ENCODE measurements around the gene PAX8.
"Not testable (repeated sequence)": the region's sequence is repeated elsewhere in the genome, so short reads cannot be mapped to it uniquely, and the experiment has no call there.

Gene PAX8

DNA sequence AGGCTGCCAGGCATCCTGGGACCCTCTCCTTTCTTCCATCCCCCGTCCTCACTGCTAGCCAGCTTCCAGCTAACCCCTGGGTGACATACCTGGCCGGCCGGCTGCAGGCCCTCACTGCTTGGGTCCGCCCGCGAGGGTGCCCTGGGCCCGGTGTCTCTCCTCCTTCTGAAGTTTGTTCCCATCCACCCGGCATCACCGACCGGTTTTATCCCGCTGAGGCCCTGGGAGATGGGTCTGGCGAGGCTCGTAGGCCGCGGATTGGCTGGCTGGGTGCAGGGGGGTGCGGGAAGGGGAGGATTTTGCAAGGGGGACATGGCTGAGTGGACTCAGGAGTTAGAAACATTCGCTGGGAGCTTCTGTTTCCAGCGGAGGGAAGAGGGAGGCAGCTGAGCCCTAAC is at the start of gene PAX8:
TSS of gene PAX8 (minus strand) at position 180 of the 398 bp plus-strand sequence. CDS start 527 bp downstream, outside the sequence.
- H3K4me3 ChIP-seq = no peak within 1 kb of the TSS
- no peaks in the 10 kb centered on the region for H3K36me3 ChIP-seq (ENCODE audit: insufficient read depth, low read length)
- no peak within 1 kb of the TSS for H3K27ac ChIP-seq
- no peak for DNase-seq (ENCODE audit: low read depth, low spot score)
- TF ChIP-seq EZH2 (IDR thresholded peaks at IDR 0.05) (no peak), POLR2AphosphoS5 (IDR thresholded peaks at IDR 0.05; ENCODE audit: borderline replicate concordance, low read depth, low read length) (no peak), FOXP2 (optimal IDR thresholded peaks at IDR 0.05; ENCODE audit: control extremely low read depth, extremely low read length, insufficient read depth) (no peak)
- no peak within 1 kb of the TSS for H3K9ac ChIP-seq (ENCODE audit: insufficient read length)
- no peaks in the 10 kb centered on the region for H3K9me3 ChIP-seq (ENCODE audit: low read depth, low read length)

DNA sequence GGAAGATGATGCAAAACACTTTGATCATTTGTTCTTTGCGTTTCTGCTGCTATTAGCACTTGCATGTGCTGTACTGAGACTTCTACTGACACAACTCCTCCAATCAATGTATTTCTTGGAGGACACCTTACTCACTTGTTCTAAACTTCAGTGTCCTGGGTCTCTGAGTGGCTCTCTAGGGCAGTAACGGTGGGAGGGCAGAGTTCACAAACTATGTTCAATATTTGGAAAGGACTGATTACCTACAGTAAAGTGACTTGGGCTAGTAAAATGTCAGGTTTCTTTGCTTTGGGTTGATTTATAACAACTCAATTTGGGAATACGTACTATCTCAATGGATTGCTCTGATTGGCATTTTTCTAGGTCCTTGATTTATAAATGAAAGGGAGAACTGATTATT is 49.3 kb upstream of the PAX8 start:
- H3K9ac ChIP-seq (ENCODE audit: insufficient read length) = no peak overlapping the region
- no peak for DNase-seq (ENCODE audit: low read depth, low spot score)
- no peaks in the 10 kb centered on the region for H3K36me3 ChIP-seq (ENCODE audit: insufficient read depth, low read length)
- no peak overlapping the region for H3K27ac ChIP-seq
- TF ChIP-seq FOXP2 (optimal IDR thresholded peaks at IDR 0.05; ENCODE audit: control extremely low read depth, extremely low read length, insufficient read depth) (no peak), EZH2 (IDR thresholded peaks at IDR 0.05) (no peak), POLR2AphosphoS5 (IDR thresholded peaks at IDR 0.05; ENCODE audit: borderline replicate concordance, low read depth, low read length) (no peak)
- H3K9me3 ChIP-seq (ENCODE audit: low read depth, low read length) = no peaks in the 10 kb centered on the region
- H3K4me3 ChIP-seq = no peak overlapping the region

DNA sequence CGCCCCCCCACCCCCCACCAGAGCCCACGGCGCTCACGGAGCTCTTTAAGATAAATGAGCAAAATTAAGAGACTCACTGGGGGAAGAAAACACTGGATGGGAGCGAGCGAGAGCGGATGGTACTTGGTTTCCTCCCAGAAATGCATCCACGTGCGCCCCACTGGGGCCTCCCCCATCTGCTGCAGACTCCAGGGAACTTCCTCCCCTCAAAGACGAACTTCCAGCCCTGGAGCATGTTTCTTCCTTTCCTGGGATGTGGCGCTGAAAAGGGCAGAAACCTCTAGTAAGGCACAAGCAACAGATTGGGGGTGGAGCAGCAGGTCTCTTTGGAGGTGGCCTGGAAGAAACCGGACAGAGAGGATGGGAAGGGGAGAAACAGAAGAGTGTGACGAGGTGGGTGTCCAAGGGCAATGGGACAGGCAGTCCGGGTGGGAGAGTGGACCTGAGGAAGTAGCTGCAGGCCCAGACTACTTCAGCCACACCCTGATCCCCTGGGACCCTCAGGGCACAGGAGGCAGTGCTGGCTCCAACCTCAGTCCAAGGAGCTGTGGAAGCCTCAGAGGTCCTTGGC is 46.5 kb upstream of the PAX8 start:
- peak overlapping the region; percentile 79 for H3K4me3 ChIP-seq
- not testable (repeated sequence) for DNase-seq (ENCODE audit: low read depth, low spot score); H3K36me3 ChIP-seq (ENCODE audit: insufficient read depth, low read length); H3K9ac ChIP-seq (ENCODE audit: insufficient read length); H3K9me3 ChIP-seq (ENCODE audit: low read depth, low read length); H3K27ac ChIP-seq

DNA sequence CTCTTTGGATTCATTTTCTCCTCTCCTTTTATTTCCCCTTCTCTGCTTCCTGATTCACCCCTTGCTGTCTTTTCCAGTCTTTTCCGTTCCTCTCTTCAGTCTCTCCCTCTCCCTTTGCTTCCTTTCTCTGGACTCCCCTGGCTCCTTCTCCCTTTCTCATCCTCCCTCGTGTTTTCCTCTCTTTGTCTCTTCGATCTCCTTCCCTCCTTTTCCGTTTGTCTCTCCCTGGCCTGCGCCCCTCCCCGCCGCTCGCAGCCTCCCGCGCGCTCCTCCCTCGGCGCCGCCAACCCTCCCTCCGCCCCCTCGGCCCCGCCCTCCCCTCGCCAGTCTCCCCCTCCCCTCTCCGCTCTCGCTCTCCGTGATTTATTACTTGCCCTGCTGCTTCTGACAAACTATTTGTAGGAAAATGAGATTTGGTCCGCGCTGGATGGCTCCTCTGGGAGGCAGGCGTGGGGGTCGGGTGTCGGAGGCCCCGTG is 46.0 kb upstream of the PAX8 start:
- no peaks in the 10 kb centered on the region for H3K36me3 ChIP-seq (ENCODE audit: insufficient read depth, low read length)
- peak overlapping the region; percentile 79 for H3K4me3 ChIP-seq
- H3K27ac ChIP-seq = no peak overlapping the region
- no peaks in the 10 kb centered on the region for H3K9me3 ChIP-seq (ENCODE audit: low read depth, low read length)
- H3K9ac ChIP-seq (ENCODE audit: insufficient read length) = no peak overlapping the region
- TF ChIP-seq FOXP2 (optimal IDR thresholded peaks at IDR 0.05; ENCODE audit: control extremely low read depth, extremely low read length, insufficient read depth) (no peak), EZH2 (IDR thresholded peaks at IDR 0.05) (no peak), POLR2AphosphoS5 (IDR thresholded peaks at IDR 0.05; ENCODE audit: borderline replicate concordance, low read depth, low read length) (no peak; the same call in 1 of the 2 replicates)
- DNase-seq (ENCODE audit: low read depth, low spot score) = no peak

DNA sequence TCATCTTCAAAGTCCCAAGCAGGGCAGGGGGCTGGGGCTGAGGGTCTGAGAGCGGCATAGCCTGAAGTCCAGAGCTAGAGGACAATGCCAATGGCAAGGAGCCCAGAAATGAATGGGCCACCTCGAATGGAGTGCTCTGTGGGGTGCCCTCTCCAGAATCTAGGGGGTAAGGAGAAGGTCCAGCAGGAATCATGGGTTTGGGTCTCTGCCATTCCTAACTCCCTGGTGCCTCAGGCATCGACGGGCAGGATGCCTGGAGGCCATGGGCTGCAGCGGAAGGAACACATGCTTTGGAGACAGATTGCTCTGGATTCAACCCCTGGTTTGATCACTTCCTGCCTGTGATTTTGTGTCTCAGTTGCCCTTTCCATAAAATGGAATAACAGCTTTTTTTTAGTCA is 44.4 kb upstream of the PAX8 start:
- not testable (repeated sequence) for H3K36me3 ChIP-seq (ENCODE audit: insufficient read depth, low read length); DNase-seq (ENCODE audit: low read depth, low spot score); H3K4me3 ChIP-seq; H3K27ac ChIP-seq; H3K9ac ChIP-seq (ENCODE audit: insufficient read length); H3K9me3 ChIP-seq (ENCODE audit: low read depth, low read length)

DNA sequence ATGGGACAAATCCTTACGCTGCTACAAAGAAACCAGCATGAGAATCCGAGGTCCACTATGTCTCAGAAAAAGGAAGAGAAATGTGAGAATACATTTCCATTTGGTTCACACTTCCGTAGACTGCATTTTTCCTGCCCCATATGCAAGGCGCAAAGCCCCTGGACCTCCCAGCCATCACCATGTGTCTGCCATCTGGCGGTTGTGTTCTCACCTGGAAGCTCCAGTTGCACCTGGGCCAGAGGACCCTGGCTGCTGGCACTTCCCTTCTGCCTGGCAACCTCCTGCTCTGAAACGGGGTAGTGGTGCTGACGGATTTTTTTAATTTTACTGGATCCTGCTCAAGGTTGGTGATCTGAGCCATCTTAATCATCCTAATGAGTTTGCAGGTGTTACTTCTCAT is 41.4 kb upstream of the PAX8 start:
- H3K27ac ChIP-seq; H3K9ac ChIP-seq (ENCODE audit: insufficient read length); H3K9me3 ChIP-seq (ENCODE audit: low read depth, low read length); DNase-seq (ENCODE audit: low read depth, low spot score); H3K36me3 ChIP-seq (ENCODE audit: insufficient read depth, low read length); H3K4me3 ChIP-seq: not testable (repeated sequence)

DNA sequence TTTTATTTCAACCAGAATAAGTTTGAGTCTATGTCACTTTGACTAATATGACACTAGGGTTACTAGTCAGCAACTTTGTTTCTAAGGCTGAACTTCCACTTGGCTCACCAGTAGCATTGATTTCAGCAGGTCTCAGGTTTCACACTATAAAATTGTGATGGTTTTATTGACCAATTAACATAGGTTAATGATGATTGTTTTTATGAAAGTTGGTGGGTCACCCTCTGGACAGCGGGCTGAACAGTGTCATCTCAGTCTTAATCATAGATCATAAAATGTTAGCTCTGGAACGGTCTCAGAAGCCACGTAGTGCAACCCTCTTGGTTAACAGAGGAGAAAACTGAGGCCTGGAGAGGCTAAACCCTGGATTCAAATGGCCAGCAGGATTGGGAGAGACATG is 40.2 kb upstream of the PAX8 start:
- not testable (repeated sequence) for H3K36me3 ChIP-seq (ENCODE audit: insufficient read depth, low read length)

DNA sequence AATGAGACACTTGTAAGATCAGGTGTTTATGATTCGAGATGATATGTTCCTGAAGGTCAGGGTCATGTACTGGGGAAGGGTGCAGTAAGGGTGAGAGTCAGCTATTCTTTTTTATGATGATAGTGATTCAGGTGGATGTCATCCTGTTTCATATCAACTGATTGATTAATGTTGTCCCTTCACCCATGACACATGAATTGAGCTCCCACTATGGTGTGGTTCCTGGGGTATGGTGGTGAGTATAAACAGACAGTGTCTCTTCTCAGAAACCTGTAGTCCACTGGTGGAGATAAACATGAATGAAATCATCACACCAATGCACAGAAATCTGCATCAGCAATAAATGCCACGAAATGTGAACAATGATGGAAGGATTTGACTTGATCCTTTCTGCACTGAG is 37.4 kb upstream of the PAX8 start:
- Histone ChIP-seq H3K4me3 (no peak overlapping the region), H3K9ac (ENCODE audit: insufficient read length) (no peak overlapping the region), H3K36me3 (ENCODE audit: insufficient read depth, low read length) (no peaks in the 10 kb centered on the region), H3K27ac (no peak overlapping the region), H3K9me3 (ENCODE audit: low read depth, low read length) (no peaks in the 10 kb centered on the region)
- DNase-seq (ENCODE audit: low read depth, low spot score) = no peak
- TF ChIP-seq EZH2 (IDR thresholded peaks at IDR 0.05) (no peak), FOXP2 (optimal IDR thresholded peaks at IDR 0.05; ENCODE audit: control extremely low read depth, extremely low read length, insufficient read depth) (no peak), POLR2AphosphoS5 (IDR thresholded peaks at IDR 0.05; ENCODE audit: borderline replicate concordance, low read depth, low read length) (no peak)

More for the DNA sequence above, 40.2 kb upstream of the PAX8 start:
- not testable (repeated sequence) for H3K9ac ChIP-seq (ENCODE audit: insufficient read length); H3K9me3 ChIP-seq (ENCODE audit: low read depth, low read length); DNase-seq (ENCODE audit: low read depth, low spot score); H3K27ac ChIP-seq; H3K4me3 ChIP-seq

DNA sequence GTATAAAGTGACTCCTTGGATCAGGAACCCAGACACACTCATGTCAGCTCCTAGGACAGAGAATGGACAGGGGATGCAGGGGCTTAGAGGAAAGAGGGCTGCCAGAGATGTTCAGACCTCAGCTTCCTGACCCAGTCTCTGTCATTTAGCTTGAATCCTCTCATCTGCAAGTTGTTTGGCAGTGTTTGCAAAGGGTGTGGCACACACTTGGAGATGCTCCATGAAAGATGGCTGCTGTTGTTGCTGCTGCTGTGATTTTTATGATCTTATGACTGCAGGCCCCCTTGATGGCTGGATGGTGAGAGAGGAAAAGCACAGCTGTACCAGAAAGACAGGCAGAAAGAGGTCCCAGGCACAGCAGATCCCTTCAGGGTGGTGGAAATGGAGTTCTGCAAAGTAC is 35.9 kb upstream of the PAX8 start:
- H3K9me3 ChIP-seq (ENCODE audit: low read depth, low read length); DNase-seq (ENCODE audit: low read depth, low spot score); H3K4me3 ChIP-seq; H3K36me3 ChIP-seq (ENCODE audit: insufficient read depth, low read length); H3K27ac ChIP-seq; H3K9ac ChIP-seq (ENCODE audit: insufficient read length): not testable (repeated sequence)

DNA sequence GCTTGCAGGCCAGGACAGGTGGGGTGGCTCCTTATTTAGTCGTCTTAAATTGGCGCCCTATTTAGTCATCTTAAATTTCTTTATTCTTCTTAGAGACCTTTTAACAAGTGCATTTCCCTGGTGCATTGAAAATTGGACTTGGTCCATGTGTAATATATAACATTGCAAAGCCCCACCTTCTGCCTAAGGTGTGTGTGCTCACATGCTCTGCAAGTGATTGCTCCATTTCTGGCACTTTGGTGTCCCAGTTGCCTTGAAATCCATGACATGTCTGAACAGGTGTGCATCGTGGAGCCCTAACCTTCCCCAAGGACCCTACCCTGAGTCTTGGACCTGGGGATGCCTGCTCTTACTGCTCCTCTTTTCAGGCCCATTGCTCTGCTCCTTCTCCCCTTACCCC is 35.5 kb upstream of the PAX8 start:
- DNase-seq (ENCODE audit: low read depth, low spot score); H3K36me3 ChIP-seq (ENCODE audit: insufficient read depth, low read length); H3K9ac ChIP-seq (ENCODE audit: insufficient read length); H3K27ac ChIP-seq; H3K4me3 ChIP-seq; H3K9me3 ChIP-seq (ENCODE audit: low read depth, low read length): not testable (repeated sequence)

DNA sequence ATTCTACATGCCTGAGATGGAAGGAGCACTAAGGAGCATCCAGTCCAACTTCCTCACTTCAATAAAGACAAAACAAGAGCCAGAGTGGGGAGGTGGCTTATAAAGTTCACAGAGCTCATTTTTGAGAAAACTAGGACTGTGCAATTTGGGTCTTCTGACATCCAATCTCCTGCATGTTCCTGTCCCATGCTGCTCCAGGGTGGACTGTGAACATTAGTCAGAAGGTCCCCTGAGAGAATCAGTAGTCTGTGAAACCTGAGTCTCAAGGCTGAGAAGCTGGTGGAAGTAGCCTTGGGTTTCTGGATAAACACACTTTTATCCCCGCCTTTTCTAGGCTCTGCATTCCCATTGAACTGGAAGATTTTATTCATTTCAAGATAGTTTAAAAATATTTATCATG is 33.1 kb upstream of the PAX8 start:
- not testable (repeated sequence) for H3K36me3 ChIP-seq (ENCODE audit: insufficient read depth, low read length); H3K27ac ChIP-seq; DNase-seq (ENCODE audit: low read depth, low spot score); H3K9me3 ChIP-seq (ENCODE audit: low read depth, low read length); H3K4me3 ChIP-seq; H3K9ac ChIP-seq (ENCODE audit: insufficient read length)

DNA sequence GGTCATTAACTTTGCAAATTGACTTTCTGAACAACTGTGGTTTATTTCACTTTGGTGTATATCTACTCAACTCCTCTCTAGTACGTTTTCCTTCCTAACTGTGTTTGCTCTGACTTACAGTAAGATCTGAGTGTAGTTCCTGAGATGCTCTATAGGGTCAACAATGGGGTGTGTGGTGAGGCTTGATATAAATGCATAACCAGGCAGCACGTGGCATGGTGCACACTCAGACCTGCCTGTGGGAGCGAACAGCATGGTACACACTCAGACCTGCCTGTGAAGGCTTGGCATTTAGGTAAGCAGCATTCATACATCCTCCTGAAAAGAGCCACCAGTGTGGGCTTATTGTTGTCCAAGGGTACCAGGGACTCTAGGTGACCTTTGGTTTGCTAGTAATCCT is 32.5 kb upstream of the PAX8 start:
- H3K4me3 ChIP-seq; H3K27ac ChIP-seq; H3K36me3 ChIP-seq (ENCODE audit: insufficient read depth, low read length); H3K9me3 ChIP-seq (ENCODE audit: low read depth, low read length); DNase-seq (ENCODE audit: low read depth, low spot score); H3K9ac ChIP-seq (ENCODE audit: insufficient read length): not testable (repeated sequence)

Data from SK-N-MC (cell line).